ENCODE data around the gene DIP2C. TPM values are rescaled to one million over a fixed set of nuclear protein-coding genes. Genes with fewer than 3 reads are reported as not detected.
"Not testable (repeated sequence)": the region's sequence is repeated elsewhere in the genome, so short reads cannot be mapped to it uniquely, and the experiment has no call there.

Gene DIP2C
- total and polyA plus RNA-seq, 7 experiments from 2014 or later, result 1.1 to 8.7 (median 4.5) TPM

DNA sequence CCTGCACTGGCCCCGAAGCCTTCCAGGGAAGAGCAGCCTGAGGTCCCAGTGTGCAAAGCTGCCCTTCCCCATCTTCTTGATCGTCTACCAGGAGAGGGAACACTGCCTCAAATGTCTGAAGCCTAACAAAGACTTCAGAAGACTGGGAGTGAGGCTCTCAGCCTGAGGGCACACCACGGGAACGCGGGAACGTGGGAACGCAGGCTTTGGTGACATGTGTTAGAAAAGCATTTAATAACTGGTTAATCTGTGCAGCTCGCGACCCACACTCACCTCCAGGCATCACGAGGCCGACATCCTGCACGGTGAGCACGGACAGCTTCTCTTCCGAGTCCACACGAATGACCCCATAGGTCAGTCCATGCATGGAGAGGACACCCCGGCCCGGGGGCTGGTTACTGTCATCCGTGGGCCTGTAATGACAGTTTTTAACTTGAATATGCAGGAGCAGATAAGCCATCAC is 320.2 kb downstream of the DIP2C start:
- Mint-ChIP-seq H3K4me1 (peaks cover 0 to 4% (median 0%) of the 10 kb centered on the region in 7 donors), H3K27ac (no peak overlapping the region), H3K36me3 (peaks cover 0 to 10% (median 0%) of the 10 kb centered on the region in 5 donors), H3K4me3 (no peak overlapping the region), H3K27me3 (peaks cover 0 to 4% (median 0%) of the 10 kb centered on the region in 5 donors), H3K9me3 (no peaks in the 10 kb centered on the region)
- Histone ChIP-seq H3K4me3 (ENCODE audit: low read length) (no peak overlapping the region), H3K4me1 (ENCODE audit: control insufficient read depth in 2 of 2, insufficient read depth in 2 of 2, low read length in 2 of 2) (no peaks in the 10 kb centered on the region), H3K9me3 (ENCODE audit: control insufficient read depth in 2 of 3, low read length in 3 of 3) (no peaks in the 10 kb centered on the region), H3K36me3 (ENCODE audit: control insufficient read depth in 2 of 3, insufficient read depth in 3 of 3, low read length in 3 of 3) (peaks cover 0 to 22% (median 0%) of the 10 kb centered on the region in 3 experiments), H3K27ac (ENCODE audit: low read depth, low read length) (no peak overlapping the region), H3K27me3 (ENCODE audit: control insufficient read depth in 2 of 2, insufficient read depth in 2 of 2, low read length in 2 of 2) (no peaks in the 10 kb centered on the region)
- ATAC-seq (no peak), DNase-seq (no peak)
- intact Hi-C loops (cut with micrococcal nuclease), result no loop called here
- POLR2A ChIA-PET, result no interaction called here
- CTCF ChIA-PET, result no interaction called here

DNA sequence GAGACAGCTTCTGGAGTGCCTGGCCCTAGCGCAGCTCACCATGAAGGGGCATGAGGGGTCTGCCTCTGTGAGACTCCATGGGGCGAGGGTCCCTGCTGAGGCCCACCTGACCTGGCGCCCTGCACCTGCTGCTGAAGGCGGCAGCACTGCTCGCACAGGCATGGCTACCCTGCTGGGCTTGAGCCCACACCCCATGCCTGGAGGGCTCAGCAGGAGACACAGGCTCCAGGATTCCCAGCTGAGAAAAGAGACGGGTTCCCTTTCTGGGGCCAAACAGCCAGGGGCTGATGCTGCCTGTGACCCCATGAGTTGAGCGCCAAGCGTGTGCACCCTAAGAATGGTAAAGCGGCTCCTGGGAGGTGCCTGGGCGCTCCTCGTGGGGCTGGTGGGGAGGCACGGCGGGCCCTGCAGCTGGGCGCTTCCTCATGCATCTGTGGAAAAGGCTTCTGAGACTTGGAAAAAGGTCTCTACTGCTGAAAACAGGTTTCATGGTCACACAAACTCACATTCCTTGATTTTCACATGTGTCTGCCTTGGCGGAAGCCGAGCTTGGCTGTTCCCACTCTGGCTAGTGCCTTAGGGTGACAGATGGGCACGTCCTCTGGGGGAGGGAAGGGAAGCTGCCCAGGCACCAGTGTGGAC is 320.8 kb downstream of the DIP2C start:
- Mint-ChIP-seq H3K4me3 (no peak overlapping the region), H3K27me3 (peaks cover 0 to 1% (median 0%) of the 10 kb centered on the region in 5 donors), H3K27ac (no peak overlapping the region), H3K36me3 (peaks cover 0 to 13% (median 0%) of the 10 kb centered on the region in 5 donors), H3K4me1 (peaks cover 0 to 2% (median 0%) of the 10 kb centered on the region in 7 donors), H3K9me3 (no peaks in the 10 kb centered on the region)
- intact Hi-C loops (cut with micrococcal nuclease), result no loop called here
- Histone ChIP-seq H3K9me3 (ENCODE audit: control insufficient read depth in 2 of 3, low read length in 3 of 3) (no peaks in the 10 kb centered on the region), H3K4me1 (ENCODE audit: control insufficient read depth in 2 of 2, insufficient read depth in 2 of 2, low read length in 2 of 2) (no peaks in the 10 kb centered on the region), H3K4me3 (ENCODE audit: low read length) (no peak overlapping the region), H3K27ac (ENCODE audit: low read depth, low read length) (no peak overlapping the region), H3K27me3 (ENCODE audit: control insufficient read depth in 2 of 2, insufficient read depth in 2 of 2, low read length in 2 of 2) (no peaks in the 10 kb centered on the region), H3K36me3 (ENCODE audit: control insufficient read depth in 2 of 3, insufficient read depth in 3 of 3, low read length in 3 of 3) (peaks cover 0 to 22% (median 0%) of the 10 kb centered on the region in 3 experiments)
- no peak for ATAC-seq
- ChIA-PET POLR2A (no interaction called here), CTCF (no interaction called here)
- no peak for DNase-seq

GRCh38 chr10:368107-368506 is 321.4 kb downstream of the DIP2C start:
- H3K4me1 Mint-ChIP-seq; H3K4me3 ChIP-seq (ENCODE audit: low read length); ATAC-seq; CTCF ChIA-PET; H3K27ac Mint-ChIP-seq; H3K4me3 Mint-ChIP-seq; intact Hi-C loops (cut with micrococcal nuclease); H3K27ac ChIP-seq (ENCODE audit: low read depth, low read length); DNase-seq; POLR2A ChIA-PET; H3K4me1 ChIP-seq (ENCODE audit: control insufficient read depth in 2 of 2, insufficient read depth in 2 of 2, low read length in 2 of 2); H3K9me3 Mint-ChIP-seq; H3K27me3 Mint-ChIP-seq; H3K9me3 ChIP-seq (ENCODE audit: control insufficient read depth in 2 of 3, low read length in 3 of 3); H3K27me3 ChIP-seq (ENCODE audit: control insufficient read depth in 2 of 2, insufficient read depth in 2 of 2, low read length in 2 of 2): not testable (repeated sequence)
- peaks cover 0 to 22% (median 0%) of the 10 kb centered on the region in 3 experiments for H3K36me3 ChIP-seq (ENCODE audit: control insufficient read depth in 2 of 3, insufficient read depth in 3 of 3, low read length in 3 of 3)
- peaks cover 0 to 16% (median 0%) of the 10 kb centered on the region in 5 donors for H3K36me3 Mint-ChIP-seq

- no peak overlapping the region for H3K4me3 ChIP-seq (ENCODE audit: low read length)
- H3K4me1 Mint-ChIP-seq, result peaks cover 0 to 2% (median 0%) of the 10 kb centered on the region in 7 donors
- H3K36me3 ChIP-seq (ENCODE audit: control insufficient read depth in 2 of 3, insufficient read depth in 3 of 3, low read length in 3 of 3), result peaks cover 0 to 22% (median 0%) of the 10 kb centered on the region in 3 experiments
- peaks cover 0 to 20% (median 2%) of the 10 kb centered on the region in 5 donors for H3K36me3 Mint-ChIP-seq
- H3K9me3 Mint-ChIP-seq, result no peaks in the 10 kb centered on the region
- no peaks in the 10 kb centered on the region for H3K4me1 ChIP-seq (ENCODE audit: control insufficient read depth in 2 of 2, insufficient read depth in 2 of 2, low read length in 2 of 2)
- H3K4me3 Mint-ChIP-seq, result no peak overlapping the region
- DNase-seq, result no peak
- ChIA-PET POLR2A (no interaction called here), CTCF (no interaction called here)
- H3K9me3 ChIP-seq (ENCODE audit: control insufficient read depth in 2 of 3, low read length in 3 of 3), result no peaks in the 10 kb centered on the region
- no peak for ATAC-seq
- intact Hi-C loops (cut with micrococcal nuclease), result no loop called here
- H3K27ac ChIP-seq (ENCODE audit: low read depth, low read length), result no peak overlapping the region
- no peaks in the 10 kb centered on the region for H3K27me3 Mint-ChIP-seq
- no peak overlapping the region for H3K27ac Mint-ChIP-seq
- no peaks in the 10 kb centered on the region for H3K27me3 ChIP-seq (ENCODE audit: control insufficient read depth in 2 of 2, insufficient read depth in 2 of 2, low read length in 2 of 2)
Measured at GRCh38 chr10:367636-368035, 321.8 kb downstream of the DIP2C start.

- peaks cover 0 to 35% (median 9%) of the 10 kb centered on the region in 5 donors for H3K36me3 Mint-ChIP-seq
- ATAC-seq, result no peak
- Histone ChIP-seq H3K36me3 (ENCODE audit: control insufficient read depth in 2 of 3, insufficient read depth in 3 of 3, low read length in 3 of 3) (peaks cover 0 to 35% (median 0%) of the 10 kb centered on the region in 3 experiments), H3K4me1 (ENCODE audit: control insufficient read depth in 2 of 2, insufficient read depth in 2 of 2, low read length in 2 of 2) (no peaks in the 10 kb centered on the region), H3K27ac (ENCODE audit: low read depth, low read length) (no peak overlapping the region), H3K9me3 (ENCODE audit: control insufficient read depth in 2 of 3, low read length in 3 of 3) (no peaks in the 10 kb centered on the region), H3K4me3 (ENCODE audit: low read length) (no peak overlapping the region), H3K27me3 (ENCODE audit: control insufficient read depth in 2 of 2, insufficient read depth in 2 of 2, low read length in 2 of 2) (no peaks in the 10 kb centered on the region)
- CTCF ChIA-PET, result no interaction called here
- no peak overlapping the region for H3K4me3 Mint-ChIP-seq
- DNase-seq, result no peak
- H3K27ac Mint-ChIP-seq, result no peak overlapping the region
- intact Hi-C loops (cut with micrococcal nuclease), result no loop called here
- H3K27me3 Mint-ChIP-seq, result peaks cover 0 to 5% (median 0%) of the 10 kb centered on the region in 5 donors
- H3K4me1 Mint-ChIP-seq, result peaks cover 0 to 2% (median 0%) of the 10 kb centered on the region in 7 donors
- H3K9me3 Mint-ChIP-seq, result no peaks in the 10 kb centered on the region
- POLR2A ChIA-PET, result no interaction called here
Measured at GRCh38 chr10:366186-366585, 323.3 kb downstream of the DIP2C start.

- no peak for ATAC-seq
- Histone ChIP-seq H3K9me3 (ENCODE audit: control insufficient read depth in 2 of 3, low read length in 3 of 3) (no peaks in the 10 kb centered on the region), H3K4me3 (ENCODE audit: low read length) (no peak overlapping the region), H3K4me1 (ENCODE audit: control insufficient read depth in 2 of 2, insufficient read depth in 2 of 2, low read length in 2 of 2) (no peaks in the 10 kb centered on the region), H3K27me3 (ENCODE audit: control insufficient read depth in 2 of 2, insufficient read depth in 2 of 2, low read length in 2 of 2) (no peaks in the 10 kb centered on the region), H3K27ac (ENCODE audit: low read depth, low read length) (no peak overlapping the region), H3K36me3 (ENCODE audit: control insufficient read depth in 2 of 3, insufficient read depth in 3 of 3, low read length in 3 of 3) (peaks cover 0 to 34% (median 0%) of the 10 kb centered on the region in 3 experiments)
- DNase-seq, result no peak
- CTCF ChIA-PET, result no interaction called here
- no peaks in the 10 kb centered on the region for H3K9me3 Mint-ChIP-seq
- intact Hi-C loops (cut with micrococcal nuclease), result no loop called here
- H3K36me3 Mint-ChIP-seq, result peaks cover 0 to 35% (median 9%) of the 10 kb centered on the region in 5 donors
- H3K4me3 Mint-ChIP-seq, result no peak overlapping the region
- no peak overlapping the region for H3K27ac Mint-ChIP-seq
- peaks cover 0 to 5% (median 0%) of the 10 kb centered on the region in 5 donors for H3K27me3 Mint-ChIP-seq
- POLR2A ChIA-PET, result no interaction called here
- peaks cover 0 to 2% (median 0%) of the 10 kb centered on the region in 7 donors for H3K4me1 Mint-ChIP-seq
Measured at GRCh38 chr10:364267-364775, 325.1 kb downstream of the DIP2C start.

- intact Hi-C loops (cut with micrococcal nuclease), result no loop called here
- Mint-ChIP-seq H3K9me3 (no peaks in the 10 kb centered on the region), H3K27ac (no peak overlapping the region), H3K27me3 (peaks cover 0 to 5% (median 0%) of the 10 kb centered on the region in 5 donors), H3K36me3 (peaks cover 0 to 38% (median 9%) of the 10 kb centered on the region in 5 donors), H3K4me3 (no peak overlapping the region), H3K4me1 (peaks cover 0 to 2% (median 0%) of the 10 kb centered on the region in 7 donors)
- Histone ChIP-seq H3K9me3 (ENCODE audit: control insufficient read depth in 2 of 3, low read length in 3 of 3) (no peaks in the 10 kb centered on the region), H3K27me3 (ENCODE audit: control insufficient read depth in 2 of 2, insufficient read depth in 2 of 2, low read length in 2 of 2) (no peaks in the 10 kb centered on the region), H3K4me3 (ENCODE audit: low read length) (no peak overlapping the region), H3K27ac (ENCODE audit: low read depth, low read length) (no peak overlapping the region), H3K36me3 (ENCODE audit: control insufficient read depth in 2 of 3, insufficient read depth in 3 of 3, low read length in 3 of 3) (peaks cover 0 to 23% (median 0%) of the 10 kb centered on the region in 3 experiments), H3K4me1 (ENCODE audit: control insufficient read depth in 2 of 2, insufficient read depth in 2 of 2, low read length in 2 of 2) (no peaks in the 10 kb centered on the region)
- ChIA-PET CTCF (no interaction called here), POLR2A (no interaction called here)
- ATAC-seq (no peak), DNase-seq (no peak)
Measured at GRCh38 chr10:363152-363551, 326.3 kb downstream of the DIP2C start.
